ENCODE results near the gene TBC1D5.
"Not testable (repeated sequence)": the region's sequence is repeated elsewhere in the genome, so short reads cannot be mapped to it uniquely, and the experiment has no call there.

The TBC1D5 gene

GRCh38 chr3:17631609-17632008 is 110.8 kb downstream of the TBC1D5 start:
- no peak overlapping the region for H3K4me3 ChIP-seq (ENCODE audit: low read depth, low read length)
- TF ChIP-seq CTCF (IDR thresholded peaks at IDR 0.05; ENCODE audit: borderline replicate concordance, insufficient read depth, low read depth, low read length), result no peak

GRCh38 chr3:17629400-17629799 is 113.0 kb downstream of the TBC1D5 start:
- TF ChIP-seq CTCF (IDR thresholded peaks at IDR 0.05; ENCODE audit: borderline replicate concordance, insufficient read depth, low read depth, low read length), result no peak
- no peak overlapping the region for H3K4me3 ChIP-seq (ENCODE audit: low read depth, low read length)

- no peak overlapping the region for H3K4me3 ChIP-seq (ENCODE audit: low read depth, low read length)
- TF ChIP-seq CTCF (IDR thresholded peaks at IDR 0.05; ENCODE audit: borderline replicate concordance, insufficient read depth, low read depth, low read length), result no peak
These were observed 116.0 kb downstream of the TBC1D5 start for GRCh38 chr3:17626395-17626794.

- no peak overlapping the region for H3K4me3 ChIP-seq (ENCODE audit: low read depth, low read length)
- TF ChIP-seq CTCF (IDR thresholded peaks at IDR 0.05; ENCODE audit: borderline replicate concordance, insufficient read depth, low read depth, low read length), result no peak
These were observed 117.3 kb downstream of the TBC1D5 start for GRCh38 chr3:17625133-17625532.

GRCh38 chr3:17623464-17623863 is 119.0 kb downstream of the TBC1D5 start:
- TF ChIP-seq CTCF (IDR thresholded peaks at IDR 0.05; ENCODE audit: borderline replicate concordance, insufficient read depth, low read depth, low read length), result no peak

GRCh38 chr3:17619968-17620367 is 122.5 kb downstream of the TBC1D5 start:
- TF ChIP-seq CTCF (IDR thresholded peaks at IDR 0.05; ENCODE audit: borderline replicate concordance, insufficient read depth, low read depth, low read length), result no peak
- H3K4me3 ChIP-seq (ENCODE audit: low read depth, low read length), result no peak overlapping the region

More at GRCh38 chr3:17623464-17623863, 119.0 kb downstream of the TBC1D5 start:
- no peak overlapping the region for H3K4me3 ChIP-seq (ENCODE audit: low read depth, low read length)

- H3K4me3 ChIP-seq (ENCODE audit: low read depth, low read length), result not testable (repeated sequence)
These were observed 129.4 kb downstream of the TBC1D5 start for GRCh38 chr3:17613017-17613416.

GRCh38 chr3:17607905-17608304 is 134.5 kb downstream of the TBC1D5 start:
- TF ChIP-seq CTCF (IDR thresholded peaks at IDR 0.05; ENCODE audit: borderline replicate concordance, insufficient read depth, low read depth, low read length), result no peak
- H3K4me3 ChIP-seq (ENCODE audit: low read depth, low read length), result no peak overlapping the region

Measured in GM12875 (cell line).